ENCODE results near the gene UCHL1. TPM values are rescaled to one million over a fixed set of nuclear protein-coding genes. Genes with fewer than 3 reads are reported as not detected.

The UCHL1 gene
- total RNA-seq, 8 experiments from 2014 or later: 38.5 to 1,252 (median 690) TPM

DNA sequence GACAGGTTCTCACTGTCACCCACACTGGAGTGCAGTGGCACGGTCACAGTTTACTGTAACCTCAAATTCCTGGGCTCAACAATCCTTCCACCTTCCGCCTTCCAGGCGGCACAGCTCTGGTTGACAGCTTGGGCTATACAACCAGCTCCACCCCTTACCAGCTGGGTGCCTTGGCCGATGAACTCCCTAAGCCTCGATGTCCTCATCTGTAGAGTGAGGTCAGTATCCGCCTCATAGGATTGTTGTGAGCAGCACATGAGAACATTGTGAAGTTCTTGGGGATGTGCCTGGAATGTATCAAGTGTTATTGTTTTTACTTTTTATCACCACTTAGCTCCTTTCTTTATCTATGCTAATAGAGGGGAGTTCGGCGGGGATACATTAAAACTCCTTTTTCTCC, 23.3 kb downstream of the UCHL1 start:
- Histone ChIP-seq H3K27ac (no peak overlapping the region), H3K4me3 (no peak overlapping the region), H3K4me1 (replicated peaks in 1 of 2) (peaks cover 0 to 1% of the 10 kb centered on the region in 2 donors)
- in situ Hi-C loops (cut with MboI; ENCODE audit: low pct_unique_long_range_greater_than_20kb in 2 of 9, low sequenced_read_pairs in 9 of 9, unreplicated experiment in 9 of 9): loop anchor here in 8 of 9 experiments (10.0 to 25.0 kb wide), 6 partner anchors 182 to 607 kb away; no protein-coding TSS in a partner anchor
- peak in 2 of 8 experiments; percentile 41 to 51 for ATAC-seq (replicated peaks in 6 of 8)
- 61 to 100% (median 83%) methylated on average over 1 to 8 of the region's 8 CpGs; no CpG with 5 or more reads in 1 of the 10 experiments for WGBS, 10 experiments

DNA sequence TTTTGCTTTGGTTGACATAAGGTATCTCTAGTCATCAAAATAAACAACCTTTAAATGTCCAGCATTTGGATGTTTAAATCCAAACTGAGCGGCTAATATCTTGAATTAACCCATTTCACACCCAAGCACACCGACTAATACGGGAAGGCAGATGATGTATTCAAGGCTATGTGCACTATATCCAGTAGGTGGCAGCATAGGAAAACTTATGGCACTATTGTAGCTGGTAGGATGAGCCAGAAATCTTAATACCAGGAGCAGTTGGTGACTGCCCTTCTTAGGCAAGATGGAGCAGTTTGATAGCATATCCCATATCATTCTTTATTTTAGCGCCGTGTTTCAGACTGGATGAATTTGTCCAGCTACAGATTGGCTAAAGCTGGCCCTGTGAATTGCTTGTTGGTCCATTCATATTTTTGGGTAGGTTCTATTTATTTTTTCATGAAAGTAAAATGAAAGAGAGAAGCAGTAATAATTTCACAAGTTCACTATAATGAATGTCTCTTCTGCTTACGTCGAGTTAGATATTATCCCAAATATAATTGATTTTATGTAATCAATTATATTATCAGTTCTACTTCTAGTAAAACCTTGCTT, 24.4 kb downstream of the UCHL1 start:
- WGBS, 10 experiments: 11 to 50% (median 20%) methylated on average over 2 to 7 of the region's 7 CpGs
- H3K4me3 ChIP-seq: no peak overlapping the region

DNA sequence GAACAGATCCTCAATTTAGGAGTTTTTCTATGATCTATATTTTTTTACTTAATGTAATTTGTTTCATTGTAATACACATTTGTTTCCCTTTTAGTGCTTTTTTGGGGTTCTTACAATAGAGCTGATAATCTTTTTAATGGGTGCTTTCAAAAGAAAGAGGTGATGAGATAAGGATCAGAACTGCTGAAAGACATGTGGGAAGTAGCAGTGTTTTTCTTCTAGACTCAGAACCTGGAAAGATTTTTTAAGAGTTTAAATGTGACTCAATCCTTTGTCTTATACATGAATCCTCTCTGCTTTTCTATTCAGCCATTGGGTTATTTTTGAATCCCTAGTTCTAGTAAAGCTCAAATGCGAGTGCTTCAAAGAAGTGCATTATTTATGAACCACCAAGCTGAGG, 25.6 kb downstream of the UCHL1 start:
- in situ Hi-C loops (cut with MboI; ENCODE audit: low pct_unique_long_range_greater_than_20kb in 2 of 9, low sequenced_read_pairs in 9 of 9, unreplicated experiment in 9 of 9): loop anchor here in 8 of 9 experiments (10.0 to 25.0 kb wide), 6 partner anchors 180 to 605 kb away; no protein-coding TSS in a partner anchor
- H3K4me1 ChIP-seq (replicated peaks in 1 of 2): peaks cover 0 to 10% of the 10 kb centered on the region in 2 donors
- H3K4me3 ChIP-seq: no peak overlapping the region
- 0 to 43% (median 33%) methylated on average over 1 of the region's 1 CpG; no CpG with 5 or more reads in 3 of the 10 experiments for WGBS, 10 experiments
- H3K27ac ChIP-seq: no peak overlapping the region
- ATAC-seq (replicated peaks in 6 of 8): no peak

More for the DNA sequence above, 24.4 kb downstream of the UCHL1 start:
- in situ Hi-C loops (cut with MboI; ENCODE audit: low pct_unique_long_range_greater_than_20kb in 2 of 9, low sequenced_read_pairs in 9 of 9, unreplicated experiment in 9 of 9): loop anchor here in 8 of 9 experiments (10.0 to 25.0 kb wide), 6 partner anchors 181 to 606 kb away; no protein-coding TSS in a partner anchor
- ATAC-seq (replicated peaks in 6 of 8): peak; percentile 95 to 99 (median 98)
- Histone ChIP-seq H3K27ac (no peak overlapping the region), H3K4me1 (replicated peaks in 1 of 2) (peaks cover 0 to 10% of the 10 kb centered on the region in 2 donors)

GRCh38 chr4:41285202-41285863, 28.6 kb downstream of the UCHL1 start:
- in situ Hi-C loops (cut with MboI; ENCODE audit: low pct_unique_long_range_greater_than_20kb in 2 of 9, low sequenced_read_pairs in 9 of 9, unreplicated experiment in 9 of 9): loop anchor here in 8 of 9 experiments (10.0 to 25.0 kb wide), 6 partner anchors 177 to 602 kb away; no protein-coding TSS in a partner anchor
- WGBS, 10 experiments: 60 to 89% (median 80%) methylated on average over 1 to 6 of the region's 6 CpGs; no CpG with 5 or more reads in 1 of the 10 experiments
- ATAC-seq (replicated peaks in 6 of 8): peak in 1 of 8 experiments; percentile 47

GRCh38 chr4:41285864-41286235, 29.1 kb downstream of the UCHL1 start:
- H3K4me3 ChIP-seq: no peak overlapping the region
- peaks cover 0 to 10% of the 10 kb centered on the region in 2 donors for H3K4me1 ChIP-seq (replicated peaks in 1 of 2)
- WGBS, 10 experiments: 58 to 100% (median 100%) methylated on average over 1 to 3 of the region's 3 CpGs; no CpG with 5 or more reads in 3 of the 10 experiments
- in situ Hi-C loops (cut with MboI; ENCODE audit: low pct_unique_long_range_greater_than_20kb in 2 of 9, low sequenced_read_pairs in 9 of 9, unreplicated experiment in 9 of 9): loop anchor here in 8 of 9 experiments (10.0 to 25.0 kb wide), 6 partner anchors 176 to 601 kb away; no protein-coding TSS in a partner anchor
- no peak for ATAC-seq (replicated peaks in 6 of 8)
- H3K27ac ChIP-seq: no peak overlapping the region

More at GRCh38 chr4:41285202-41285863, 28.6 kb downstream of the UCHL1 start:
- Histone ChIP-seq H3K4me1 (replicated peaks in 1 of 2) (peaks cover 0 to 10% of the 10 kb centered on the region in 2 donors), H3K27ac (no peak overlapping the region), H3K4me3 (no peak overlapping the region)

GRCh38 chr4:41287005-41287404, 30.3 kb downstream of the UCHL1 start:
- 45 to 100% (median 91%) methylated on average over 1 of the region's 1 CpG; no CpG with 5 or more reads in 3 of the 10 experiments for WGBS, 10 experiments
- Histone ChIP-seq H3K4me3 (no peak overlapping the region), H3K27ac (no peak overlapping the region), H3K4me1 (replicated peaks in 1 of 2) (peaks cover 0 to 10% of the 10 kb centered on the region in 2 donors)
- ATAC-seq (replicated peaks in 6 of 8): no peak
- in situ Hi-C loops (cut with MboI; ENCODE audit: low pct_unique_long_range_greater_than_20kb in 2 of 9, low sequenced_read_pairs in 9 of 9, unreplicated experiment in 9 of 9): loop anchor here in 8 of 9 experiments (10.0 to 25.0 kb wide), 6 partner anchors 175 to 600 kb away; no protein-coding TSS in a partner anchor

- Histone ChIP-seq H3K27ac (no peak overlapping the region), H3K4me1 (replicated peaks in 1 of 2) (peaks cover 0 to 10% of the 10 kb centered on the region in 2 donors), H3K4me3 (no peak overlapping the region)
- in situ Hi-C loops (cut with MboI; ENCODE audit: low pct_unique_long_range_greater_than_20kb in 2 of 9, low sequenced_read_pairs in 9 of 9, unreplicated experiment in 9 of 9): loop anchor here in 8 of 9 experiments (10.0 to 25.0 kb wide), 6 partner anchors 174 to 599 kb away; no protein-coding TSS in a partner anchor
- no peak for ATAC-seq (replicated peaks in 6 of 8)
- 40 to 100% (median 93%) methylated on average over 1 to 7 of the region's 10 CpGs; no CpG with 5 or more reads in 2 of the 10 experiments for WGBS, 10 experiments
These were observed 31.1 kb downstream of the UCHL1 start for GRCh38 chr4:41287852-41288251.

GRCh38 chr4:41288254-41288653, 31.5 kb downstream of the UCHL1 start:
- in situ Hi-C loops (cut with MboI; ENCODE audit: low pct_unique_long_range_greater_than_20kb in 2 of 9, low sequenced_read_pairs in 9 of 9, unreplicated experiment in 9 of 9): loop anchor here in 8 of 9 experiments (10.0 to 25.0 kb wide), 6 partner anchors 174 to 599 kb away; no protein-coding TSS in a partner anchor
- peaks cover 0 to 10% of the 10 kb centered on the region in 2 donors for H3K4me1 ChIP-seq (replicated peaks in 1 of 2)
- H3K4me3 ChIP-seq: no peak overlapping the region
- no peak for ATAC-seq (replicated peaks in 6 of 8)
- 60 to 100% (median 90%) methylated on average over 1 to 9 of the region's 10 CpGs; no CpG with 5 or more reads in 2 of the 10 experiments for WGBS, 10 experiments
- H3K27ac ChIP-seq: no peak overlapping the region

- in situ Hi-C loops (cut with MboI; ENCODE audit: low pct_unique_long_range_greater_than_20kb in 2 of 9, low sequenced_read_pairs in 9 of 9, unreplicated experiment in 9 of 9): loop anchor here in 7 of 9 experiments (25.0 kb wide), 4 partner anchors 172 to 597 kb away; no protein-coding TSS in a partner anchor
- Histone ChIP-seq H3K4me3 (no peak overlapping the region), H3K27ac (no peak overlapping the region), H3K4me1 (replicated peaks in 1 of 2) (peaks cover 0 to 4% of the 10 kb centered on the region in 2 donors)
- WGBS, 10 experiments: 34 to 100% (median 81%) methylated on average over 1 to 4 of the region's 4 CpGs; no CpG with 5 or more reads in 1 of the 10 experiments
- ATAC-seq (replicated peaks in 6 of 8): no peak
These were observed 33.8 kb downstream of the UCHL1 start for GRCh38 chr4:41290479-41290878.

GRCh38 chr4:41294445-41295062, 37.8 kb downstream of the UCHL1 start:
- no peak overlapping the region for H3K27ac ChIP-seq
- in situ Hi-C loops (cut with MboI; ENCODE audit: low pct_unique_long_range_greater_than_20kb in 2 of 9, low sequenced_read_pairs in 9 of 9, unreplicated experiment in 9 of 9): loop anchor here in 7 of 9 experiments (25.0 kb wide), 4 partner anchors 168 to 593 kb away; no protein-coding TSS in a partner anchor
- no peaks in the 10 kb centered on the region for H3K4me1 ChIP-seq (replicated peaks in 1 of 2)
- 0 to 91% (median 60%) methylated on average over 1 to 6 of the region's 7 CpGs; no CpG with 5 or more reads in 4 of the 10 experiments for WGBS, 10 experiments
- ATAC-seq (replicated peaks in 6 of 8): no peak
- H3K4me3 ChIP-seq: no peak overlapping the region

GRCh38 chr4:41296995-41297394, 40.3 kb downstream of the UCHL1 start:
- Histone ChIP-seq H3K4me3 (no peak overlapping the region), H3K4me1 (replicated peaks in 1 of 2) (no peaks in the 10 kb centered on the region), H3K27ac (no peak overlapping the region)
- WGBS, 10 experiments: 0 to 100% (median 14%) methylated on average over 1 of the region's 1 CpG; no CpG with 5 or more reads in 5 of the 10 experiments
- ATAC-seq (replicated peaks in 6 of 8): no peak
- in situ Hi-C loops (cut with MboI; ENCODE audit: low pct_unique_long_range_greater_than_20kb in 2 of 9, low sequenced_read_pairs in 9 of 9, unreplicated experiment in 9 of 9): loop anchor here in 7 of 9 experiments (25.0 kb wide), 4 partner anchors 165 to 590 kb away; no protein-coding TSS in a partner anchor

DNA sequence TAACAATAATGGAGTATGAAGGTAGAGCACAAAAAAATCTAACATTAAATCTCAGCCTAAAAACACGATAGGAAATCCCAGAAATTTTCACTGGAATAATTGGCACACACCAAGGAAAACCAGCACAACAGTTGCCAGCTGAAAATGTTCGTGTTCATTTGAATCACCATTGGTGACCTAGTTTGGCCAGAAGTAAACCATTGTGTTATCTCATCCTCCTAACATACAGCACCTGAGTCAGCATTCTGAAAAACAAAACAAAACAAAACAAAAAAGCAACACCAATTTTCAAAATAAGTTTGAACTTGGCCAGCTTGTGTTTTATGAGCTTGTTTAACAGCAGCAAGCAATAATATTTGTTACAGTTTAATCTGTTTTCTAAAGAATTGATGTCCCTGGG, 41.1 kb downstream of the UCHL1 start:
- H3K4me3 ChIP-seq: no peak overlapping the region
- no peaks in the 10 kb centered on the region for H3K4me1 ChIP-seq (replicated peaks in 1 of 2)
- no peak for ATAC-seq (replicated peaks in 6 of 8)
- no peak overlapping the region for H3K27ac ChIP-seq
- WGBS, 10 experiments: 0 to 77% (median 33%) methylated on average over 1 to 2 of the region's 2 CpGs; no CpG with 5 or more reads in 1 of the 10 experiments
- in situ Hi-C loops (cut with MboI; ENCODE audit: low pct_unique_long_range_greater_than_20kb in 2 of 9, low sequenced_read_pairs in 9 of 9, unreplicated experiment in 9 of 9): loop anchor here in 7 of 9 experiments (25.0 kb wide), 4 partner anchors 164 to 589 kb away; no protein-coding TSS in a partner anchor

All from motor neuron (in vitro differentiated cells).